Duodenal mucosa (tissue), 2 donors: ENCODE data around the gene MYOCD.
A peak's percentile ranks its signal among the peaks of the same experiment; 100 is the strongest.

Experiments used
- H3K27ac ChIP-seq: one replicate; pipeline ENCODE4 v1.7.0; 2013; ENCODE audit warnings: low read depth, low read length
- H3K27me3 ChIP-seq, 2 donors: one replicate each; pipeline ENCODE4 v1.7.0; 2013; ENCODE audit warnings: low read length in 2 of 2, control low read depth in 1 of 2; ENCODE audit not compliant: insufficient read depth in 2 of 2, control insufficient read depth in 1 of 2
- H3K36me3 ChIP-seq, 2 donors: one replicate each; pipeline ENCODE4 v1.7.0; 2013; ENCODE audit warnings: low read length in 2 of 2, control low read depth in 1 of 2; ENCODE audit not compliant: insufficient read depth in 2 of 2, control insufficient read depth in 1 of 2
- H3K4me1 ChIP-seq, 2 donors: one replicate each; pipeline ENCODE4 v1.7.0; 2013; ENCODE audit warnings: low read length in 2 of 2, control low read depth in 1 of 2; ENCODE audit not compliant: insufficient read depth in 2 of 2, control insufficient read depth in 1 of 2
- H3K4me3 ChIP-seq, 2 donors: one replicate each; pipeline ENCODE4 v1.7.0; 2013; ENCODE audit warnings: low read length in 2 of 2, low read depth in 1 of 2
- H3K9ac ChIP-seq, 2 donors: one replicate each; pipeline ENCODE4 v1.7.0; 2013; ENCODE audit warnings: low read length in 2 of 2, low read depth in 1 of 2
- H3K9me3 ChIP-seq, 2 donors: one replicate each; pipeline ENCODE4 v1.7.0; 2013; ENCODE audit warnings: low read length in 2 of 2, control low read depth in 1 of 2; ENCODE audit not compliant: control insufficient read depth in 1 of 2

MYOCD gene

GRCh38 chr17:12729086-12729485, 63.4 kb downstream of the MYOCD start:
- no peaks in the 10 kb centered on the region for H3K9me3 ChIP-seq
- peaks cover 19 to 20% of the 10 kb centered on the region in 2 donors for H3K4me1 ChIP-seq
- H3K4me3 ChIP-seq = no peak overlapping the region
- H3K36me3 ChIP-seq = no peaks in the 10 kb centered on the region
- no peak overlapping the region for H3K9ac ChIP-seq
- H3K27ac ChIP-seq = no peak overlapping the region
- H3K27me3 ChIP-seq = no peaks in the 10 kb centered on the region

GRCh38 chr17:12730421-12730820, 64.7 kb downstream of the MYOCD start:
- H3K4me1 ChIP-seq = peaks cover 27% of the 10 kb centered on the region in 2 donors
- peak overlapping the region; percentile 18 to 42 for H3K4me3 ChIP-seq
- H3K9ac ChIP-seq = no peak overlapping the region
- H3K9me3 ChIP-seq = no peaks in the 10 kb centered on the region
- H3K36me3 ChIP-seq = no peaks in the 10 kb centered on the region
- H3K27ac ChIP-seq = peak overlapping the region; percentile 46
- H3K27me3 ChIP-seq = no peaks in the 10 kb centered on the region

- Histone ChIP-seq H3K9ac (no peak overlapping the region), H3K4me1 (peaks cover 27 to 28% of the 10 kb centered on the region in 2 donors), H3K9me3 (no peaks in the 10 kb centered on the region), H3K27ac (peak overlapping the region; percentile 46), H3K4me3 (peak overlapping the region; percentile 18 to 42), H3K27me3 (no peaks in the 10 kb centered on the region), H3K36me3 (no peaks in the 10 kb centered on the region)
These were observed 65.3 kb downstream of the MYOCD start for GRCh38 chr17:12730931-12731521.

- H3K27ac ChIP-seq = no peak overlapping the region
- peaks cover 27 to 36% of the 10 kb centered on the region in 2 donors for H3K4me1 ChIP-seq
- H3K9me3 ChIP-seq = no peaks in the 10 kb centered on the region
- no peaks in the 10 kb centered on the region for H3K27me3 ChIP-seq
- H3K4me3 ChIP-seq = no peak overlapping the region
- H3K9ac ChIP-seq = no peak overlapping the region
- no peaks in the 10 kb centered on the region for H3K36me3 ChIP-seq
These were observed 66.1 kb downstream of the MYOCD start for GRCh38 chr17:12731839-12732238.

- Histone ChIP-seq H3K27me3 (no peaks in the 10 kb centered on the region), H3K36me3 (no peaks in the 10 kb centered on the region), H3K9me3 (no peaks in the 10 kb centered on the region), H3K27ac (no peak overlapping the region), H3K9ac (no peak overlapping the region), H3K4me3 (no peak overlapping the region), H3K4me1 (peaks cover 27 to 36% of the 10 kb centered on the region in 2 donors)
These were observed 66.7 kb downstream of the MYOCD start for GRCh38 chr17:12732366-12732765.

- no peaks in the 10 kb centered on the region for H3K27me3 ChIP-seq
- H3K27ac ChIP-seq = no peak overlapping the region
- no peaks in the 10 kb centered on the region for H3K9me3 ChIP-seq
- no peak overlapping the region for H3K4me3 ChIP-seq
- no peaks in the 10 kb centered on the region for H3K36me3 ChIP-seq
- peaks cover 30 to 43% of the 10 kb centered on the region in 2 donors for H3K4me1 ChIP-seq
- no peak overlapping the region for H3K9ac ChIP-seq
These were observed 69.2 kb downstream of the MYOCD start for GRCh38 chr17:12734926-12735325.

GRCh38 chr17:12735517-12735916, 69.8 kb downstream of the MYOCD start:
- no peaks in the 10 kb centered on the region for H3K9me3 ChIP-seq
- no peaks in the 10 kb centered on the region for H3K36me3 ChIP-seq
- H3K9ac ChIP-seq = no peak overlapping the region
- H3K4me1 ChIP-seq = peaks cover 30 to 40% of the 10 kb centered on the region in 2 donors
- H3K27ac ChIP-seq = no peak overlapping the region
- no peaks in the 10 kb centered on the region for H3K27me3 ChIP-seq
- no peak overlapping the region for H3K4me3 ChIP-seq

- Histone ChIP-seq H3K4me3 (no peak overlapping the region), H3K36me3 (no peaks in the 10 kb centered on the region), H3K9ac (no peak overlapping the region), H3K9me3 (no peaks in the 10 kb centered on the region), H3K4me1 (peaks cover 20 to 30% of the 10 kb centered on the region in 2 donors), H3K27me3 (no peaks in the 10 kb centered on the region), H3K27ac (no peak overlapping the region)
These were observed 70.8 kb downstream of the MYOCD start for GRCh38 chr17:12736526-12736925.

GRCh38 chr17:12737740-12738469, 72.2 kb downstream of the MYOCD start:
- Histone ChIP-seq H3K27ac (no peak overlapping the region), H3K27me3 (no peaks in the 10 kb centered on the region), H3K4me3 (no peak overlapping the region), H3K36me3 (no peaks in the 10 kb centered on the region), H3K9me3 (no peaks in the 10 kb centered on the region), H3K9ac (no peak overlapping the region), H3K4me1 (peaks cover 14 to 28% of the 10 kb centered on the region in 2 donors)

- Histone ChIP-seq H3K9me3 (no peaks in the 10 kb centered on the region), H3K27ac (no peak overlapping the region), H3K9ac (no peak overlapping the region), H3K27me3 (no peaks in the 10 kb centered on the region), H3K36me3 (no peaks in the 10 kb centered on the region), H3K4me3 (no peak overlapping the region), H3K4me1 (peaks cover 14 to 29% of the 10 kb centered on the region in 2 donors)
These were observed 72.9 kb downstream of the MYOCD start for GRCh38 chr17:12738624-12739023.
